Measurements from ENCODE around the gene ZNF638. TPM values are rescaled to one million over a fixed set of nuclear protein-coding genes. Genes with fewer than 3 reads are reported as not detected.

ZNF638 gene
- total and polyA plus RNA-seq, 12 donors = 45.2 to 219 (median 82.8) TPM

DNA sequence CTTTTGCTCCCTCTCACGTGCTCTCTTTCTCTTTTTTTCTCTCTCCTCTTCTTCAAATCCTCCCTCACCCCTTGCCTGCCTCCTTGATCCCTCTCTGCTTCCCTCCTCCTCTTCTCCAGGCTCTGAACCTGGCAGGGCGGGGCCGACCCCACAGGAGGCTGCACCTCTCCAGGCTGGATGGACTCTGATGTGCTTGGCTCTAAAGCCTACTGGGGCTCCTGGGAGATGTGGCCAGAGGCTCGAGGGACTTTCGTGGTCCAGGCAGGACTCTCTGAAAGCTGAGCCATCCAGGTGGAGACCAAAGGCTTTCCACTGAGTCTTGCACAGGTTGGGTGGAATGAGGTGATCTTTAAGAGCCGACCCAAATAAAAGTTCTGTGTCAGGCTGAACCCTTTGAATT, 147.2 kb downstream of the ZNF638 start:
- no peak for DNase-seq
- WGBS, 2 donors = 77 to 87% methylated on average over 6 of the region's 6 CpGs
- peaks cover 3 to 51% (median 46%) of the 10 kb centered on the region in 9 donors for H3K4me1 ChIP-seq
- H3K4me3 ChIP-seq = no peak overlapping the region
- H3K36me3 ChIP-seq = peaks cover 0 to 36% (median 6%) of the 10 kb centered on the region in 9 donors
- intact Hi-C loops (cut with DNase I) = no loop called here
- TF ChIP-seq, protein P1, sequence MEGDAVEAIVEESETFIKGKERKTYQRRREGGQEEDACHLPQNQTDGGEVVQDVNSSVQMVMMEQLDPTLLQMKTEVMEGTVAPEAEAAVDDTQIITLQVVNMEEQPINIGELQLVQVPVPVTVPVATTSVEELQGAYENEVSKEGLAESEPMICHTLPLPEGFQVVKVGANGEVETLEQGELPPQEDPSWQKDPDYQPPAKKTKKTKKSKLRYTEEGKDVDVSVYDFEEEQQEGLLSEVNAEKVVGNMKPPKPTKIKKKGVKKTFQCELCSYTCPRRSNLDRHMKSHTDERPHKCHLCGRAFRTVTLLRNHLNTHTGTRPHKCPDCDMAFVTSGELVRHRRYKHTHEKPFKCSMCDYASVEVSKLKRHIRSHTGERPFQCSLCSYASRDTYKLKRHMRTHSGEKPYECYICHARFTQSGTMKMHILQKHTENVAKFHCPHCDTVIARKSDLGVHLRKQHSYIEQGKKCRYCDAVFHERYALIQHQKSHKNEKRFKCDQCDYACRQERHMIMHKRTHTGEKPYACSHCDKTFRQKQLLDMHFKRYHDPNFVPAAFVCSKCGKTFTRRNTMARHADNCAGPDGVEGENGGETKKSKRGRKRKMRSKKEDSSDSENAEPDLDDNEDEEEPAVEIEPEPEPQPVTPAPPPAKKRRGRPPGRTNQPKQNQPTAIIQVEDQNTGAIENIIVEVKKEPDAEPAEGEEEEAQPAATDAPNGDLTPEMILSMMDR (IDR thresholded peaks at IDR 0.05) = no peak
- no peak for ATAC-seq
- no peaks in the 10 kb centered on the region for H3K9me3 ChIP-seq
- no peaks in the 10 kb centered on the region for H3K27me3 ChIP-seq
- peak overlapping the region in 2 of 10 donors; percentile 29 to 31 for H3K27ac ChIP-seq

DNA sequence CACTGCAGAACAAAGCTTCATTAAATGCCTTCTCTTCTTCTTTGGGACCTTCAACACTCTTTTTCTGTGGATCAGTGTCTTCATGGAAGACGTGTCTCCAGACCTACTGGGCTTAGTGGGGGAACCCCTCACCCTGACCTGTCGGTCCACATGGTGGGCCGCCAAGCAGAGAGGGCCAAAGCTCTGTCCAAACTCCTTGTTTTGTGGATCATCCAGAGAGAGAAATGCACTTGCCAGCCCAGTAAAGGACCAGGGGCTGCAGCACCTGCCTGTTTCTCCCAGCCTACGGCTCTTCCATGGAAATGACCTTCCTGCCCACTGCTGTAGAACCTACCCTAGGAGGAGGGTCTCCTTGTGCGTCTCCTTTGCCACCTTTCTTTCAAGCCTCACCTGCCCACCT, 147.7 kb downstream of the ZNF638 start:
- Histone ChIP-seq H3K9me3 (no peaks in the 10 kb centered on the region), H3K4me1 (peaks cover 3 to 46% (median 42%) of the 10 kb centered on the region in 9 donors), H3K36me3 (peaks cover 0 to 39% (median 6%) of the 10 kb centered on the region in 9 donors), H3K27me3 (no peaks in the 10 kb centered on the region), H3K4me3 (no peak overlapping the region), H3K27ac (no peak overlapping the region)
- TF ChIP-seq, protein P1 (IDR thresholded peaks at IDR 0.05) = no peak
- no peak for ATAC-seq
- intact Hi-C loops (cut with DNase I) = no loop called here
- WGBS, 2 donors = 90 to 96% methylated on average over 5 of the region's 5 CpGs
- no peak for DNase-seq

DNA sequence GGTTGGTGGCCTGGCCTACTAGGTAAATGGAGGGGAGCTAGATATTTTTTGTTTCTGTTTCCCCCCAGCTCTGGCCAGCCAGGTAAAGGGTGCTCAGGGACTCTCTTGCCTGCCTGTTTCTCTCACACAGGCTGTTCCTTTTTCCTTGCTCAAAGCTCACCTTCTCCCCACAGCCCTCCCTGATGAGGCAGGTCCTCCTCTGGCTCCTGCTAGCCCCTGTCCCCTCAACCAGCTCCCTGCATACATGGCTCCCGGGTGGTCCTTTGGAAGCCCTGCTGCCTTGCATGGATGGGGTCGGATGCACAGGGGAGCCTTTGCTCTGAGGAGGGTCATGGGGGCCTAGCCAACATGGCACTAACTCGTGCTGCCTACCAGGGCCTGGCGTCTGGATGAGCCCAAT, 149.5 kb downstream of the ZNF638 start:
- peaks cover 3 to 28% (median 23%) of the 10 kb centered on the region in 9 donors for H3K4me1 ChIP-seq
- ATAC-seq (no peak), DNase-seq (no peak)
- intact Hi-C loops (cut with DNase I) = loop anchor here in 1 of 10 donors (10.0 kb wide), 1 partner anchor 2004 kb away; no protein-coding TSS in a partner anchor
- no peak overlapping the region for H3K4me3 ChIP-seq
- H3K27me3 ChIP-seq = no peaks in the 10 kb centered on the region
- H3K27ac ChIP-seq = no peak overlapping the region
- peaks cover 0 to 56% (median 6%) of the 10 kb centered on the region in 9 donors for H3K36me3 ChIP-seq
- TF ChIP-seq, protein P1 (IDR thresholded peaks at IDR 0.05) = no peak
- H3K9me3 ChIP-seq = no peaks in the 10 kb centered on the region
- 94 to 96% methylated on average over 4 of the region's 4 CpGs for WGBS, 2 donors

DNA sequence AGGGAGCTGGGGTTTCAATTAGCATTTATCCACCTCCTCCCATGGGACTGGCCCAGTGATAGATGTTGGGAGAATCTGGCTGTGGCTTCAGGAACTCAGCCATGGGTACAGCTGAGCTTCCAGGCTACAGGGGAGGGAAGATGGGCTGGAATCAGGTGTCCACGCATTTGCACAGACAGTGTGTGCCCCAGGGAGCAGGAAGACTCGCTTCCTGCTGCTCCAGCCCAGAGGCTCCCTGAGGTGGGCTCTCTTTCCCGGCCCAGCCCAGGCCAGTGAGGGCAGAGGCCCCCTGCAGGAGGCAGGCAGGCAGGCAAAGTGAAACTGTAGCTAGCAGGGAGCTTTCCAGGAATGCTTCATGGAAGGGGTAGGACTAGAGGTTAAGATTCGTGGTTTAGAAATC, 150.5 kb downstream of the ZNF638 start:
- TF ChIP-seq, protein P1 (IDR thresholded peaks at IDR 0.05) = no peak
- Histone ChIP-seq H3K4me1 (peaks cover 5 to 27% (median 14%) of the 10 kb centered on the region in 9 donors), H3K36me3 (peaks cover 0 to 64% (median 6%) of the 10 kb centered on the region in 9 donors), H3K9me3 (no peaks in the 10 kb centered on the region), H3K27me3 (no peaks in the 10 kb centered on the region), H3K4me3 (no peak overlapping the region), H3K27ac (no peak overlapping the region)
- ATAC-seq (no peak), DNase-seq (no peak)
- intact Hi-C loops (cut with DNase I) = loop anchor here in 1 of 10 donors (10.0 kb wide), 1 partner anchor 2003 kb away; no protein-coding TSS in a partner anchor
- 60 to 68% methylated on average over 4 of the region's 4 CpGs for WGBS, 2 donors

Measured in heart right ventricle (tissue), 16 donors.